RWPE2 (cell line): ENCODE results near the gene SHBG.
"Not testable (repeated sequence)": the region's sequence is repeated elsewhere in the genome, so short reads cannot be mapped to it uniquely, and the experiment has no call there.

Source experiments
- ATAC-seq: fragments of 200-7000 bp; cut with Tn5 transposase; 3 replicates; pipeline ENCODE4 v1.9.1; 2021; ENCODE audit warnings: low read depth
- DNase-seq: peaks from one replicate; pipeline ENCODE4 v3.0.0-alpha.2; 2020; ENCODE audit warnings: low spot score
- H3K27ac ChIP-seq: fragments of 450-650 bp; 2 replicates; pipeline ENCODE4 v1.5.1; 2017; ENCODE audit warnings: mild to moderate bottlenecking; ENCODE audit not compliant: poor library complexity, severe bottlenecking
- H3K27me3 ChIP-seq: fragments of 250-450 bp; sonication (Bioruptor Pico); 2 replicates; pipeline ENCODE4 v1.5.1; 2021; ENCODE audit warnings: mild to moderate bottlenecking, moderate library complexity; ENCODE audit not compliant: insufficient read depth, poor library complexity, severe bottlenecking
- H3K36me3 ChIP-seq: fragments of 250-450 bp; sonication (Bioruptor Pico); 2 replicates; pipeline ENCODE4 v1.5.1; 2020; ENCODE audit warnings: low read depth, mild to moderate bottlenecking, moderate library complexity
- H3K4me1 ChIP-seq: fragments of 250-450 bp; sonication (Bioruptor Pico); 2 replicates; pipeline ENCODE4 v1.5.1; 2021; ENCODE audit warnings: mild to moderate bottlenecking, moderate library complexity; ENCODE audit not compliant: insufficient read depth, poor library complexity, severe bottlenecking
- H3K4me3 ChIP-seq: fragments of 250-450 bp; sonication (Bioruptor Pico); 2 replicates; pipeline ENCODE4 v1.5.1; 2021; ENCODE audit warnings: mild to moderate bottlenecking, moderate library complexity; ENCODE audit not compliant: severe bottlenecking
- H3K9me3 ChIP-seq: fragments of 250-450 bp; sonication (Bioruptor Pico); 2 replicates; pipeline ENCODE4 v1.5.1; 2021; ENCODE audit warnings: mild to moderate bottlenecking, moderate library complexity; ENCODE audit not compliant: severe bottlenecking
- TF ChIP-seq, protein P1 (sequence below): fragments of 450-650 bp; IDR thresholded peaks from one replicate; pipeline ENCODE4 v1.5.1; 2017; ENCODE audit warnings: mild to moderate bottlenecking, moderate library complexity; ENCODE audit not compliant: poor library complexity, severe bottlenecking

Gene SHBG

DNA sequence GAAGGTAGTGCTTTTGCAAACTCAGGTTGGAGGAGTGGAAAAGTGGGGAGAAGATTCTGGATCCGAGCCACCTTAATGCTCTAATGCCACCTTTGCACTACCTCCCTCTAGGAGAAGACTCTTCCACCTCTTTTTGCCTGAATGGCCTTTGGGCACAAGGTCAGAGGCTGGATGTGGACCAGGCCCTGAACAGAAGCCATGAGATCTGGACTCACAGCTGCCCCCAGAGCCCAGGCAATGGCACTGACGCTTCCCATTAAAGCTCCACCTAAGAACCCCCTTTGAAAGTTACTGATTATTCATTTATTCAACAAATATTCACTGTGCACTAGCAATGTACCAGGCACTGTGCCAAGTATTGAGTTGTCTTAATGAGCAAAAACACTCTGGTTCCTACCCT lies 3.2 kb downstream of the SHBG start:
- ATAC-seq (no peak), DNase-seq (no peak)
- TF ChIP-seq, protein P1, sequence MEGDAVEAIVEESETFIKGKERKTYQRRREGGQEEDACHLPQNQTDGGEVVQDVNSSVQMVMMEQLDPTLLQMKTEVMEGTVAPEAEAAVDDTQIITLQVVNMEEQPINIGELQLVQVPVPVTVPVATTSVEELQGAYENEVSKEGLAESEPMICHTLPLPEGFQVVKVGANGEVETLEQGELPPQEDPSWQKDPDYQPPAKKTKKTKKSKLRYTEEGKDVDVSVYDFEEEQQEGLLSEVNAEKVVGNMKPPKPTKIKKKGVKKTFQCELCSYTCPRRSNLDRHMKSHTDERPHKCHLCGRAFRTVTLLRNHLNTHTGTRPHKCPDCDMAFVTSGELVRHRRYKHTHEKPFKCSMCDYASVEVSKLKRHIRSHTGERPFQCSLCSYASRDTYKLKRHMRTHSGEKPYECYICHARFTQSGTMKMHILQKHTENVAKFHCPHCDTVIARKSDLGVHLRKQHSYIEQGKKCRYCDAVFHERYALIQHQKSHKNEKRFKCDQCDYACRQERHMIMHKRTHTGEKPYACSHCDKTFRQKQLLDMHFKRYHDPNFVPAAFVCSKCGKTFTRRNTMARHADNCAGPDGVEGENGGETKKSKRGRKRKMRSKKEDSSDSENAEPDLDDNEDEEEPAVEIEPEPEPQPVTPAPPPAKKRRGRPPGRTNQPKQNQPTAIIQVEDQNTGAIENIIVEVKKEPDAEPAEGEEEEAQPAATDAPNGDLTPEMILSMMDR, result no peak
- Histone ChIP-seq H3K27ac (no peak overlapping the region), H3K27me3 (no peaks in the 10 kb centered on the region), H3K36me3 (no peaks in the 10 kb centered on the region), H3K9me3 (no peaks in the 10 kb centered on the region), H3K4me1 (no peaks in the 10 kb centered on the region), H3K4me3 (no peak overlapping the region)

DNA sequence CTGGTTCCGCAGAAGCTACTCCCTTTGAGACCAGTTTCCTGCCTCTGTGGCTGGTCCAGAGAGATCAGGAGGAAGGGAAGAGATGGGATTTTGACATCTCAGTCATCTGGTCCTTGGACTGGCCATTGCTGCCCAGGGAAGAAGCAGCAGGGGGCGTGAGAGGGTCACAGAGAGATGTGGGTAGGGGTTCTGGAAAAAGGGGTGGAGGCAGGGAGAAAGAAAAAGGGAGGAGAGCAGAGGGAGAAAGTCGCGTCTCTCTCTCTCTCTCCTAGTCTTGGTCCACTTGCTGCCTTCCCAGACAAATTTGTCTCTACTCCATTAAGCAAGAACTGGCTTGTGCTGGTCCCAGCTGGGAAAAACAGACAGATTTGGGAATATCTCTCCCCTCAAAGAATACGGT lies 4.4 kb downstream of the SHBG start:
- TF ChIP-seq, protein P1, result peak; percentile 24
- no peak for DNase-seq

DNA sequence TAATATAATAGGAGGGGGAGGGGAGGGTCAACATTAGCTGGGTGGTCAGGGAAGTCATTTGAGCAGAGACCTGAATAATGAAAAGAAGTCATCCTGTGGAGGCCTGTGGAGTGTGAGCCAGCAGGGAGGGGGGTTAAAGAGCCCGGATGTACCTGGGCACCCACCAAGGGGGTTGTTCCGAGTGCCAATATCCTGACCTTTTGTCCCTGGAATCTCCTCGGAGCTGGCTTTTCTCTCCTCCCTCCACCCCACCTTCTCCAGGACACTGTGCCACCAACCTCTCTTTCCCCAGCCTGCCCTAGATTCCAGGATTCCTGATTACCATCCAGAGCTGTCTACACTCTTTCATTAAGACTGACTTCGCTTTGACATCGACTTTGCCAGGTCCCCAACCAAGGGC lies 6.2 kb downstream of the SHBG start:
- ATAC-seq (no peak), DNase-seq (no peak)
- Histone ChIP-seq H3K27ac (no peak overlapping the region), H3K4me1 (no peaks in the 10 kb centered on the region), H3K9me3 (no peaks in the 10 kb centered on the region), H3K36me3 (no peaks in the 10 kb centered on the region), H3K4me3 (no peak overlapping the region), H3K27me3 (no peaks in the 10 kb centered on the region)
- TF ChIP-seq, protein P1, result no peak

More for the DNA sequence above, 4.4 kb downstream of the SHBG start:
- Histone ChIP-seq H3K9me3 (no peaks in the 10 kb centered on the region), H3K4me3 (no peak overlapping the region), H3K27me3 (no peaks in the 10 kb centered on the region), H3K4me1 (no peaks in the 10 kb centered on the region), H3K27ac (no peak overlapping the region), H3K36me3 (no peaks in the 10 kb centered on the region)
- ATAC-seq, result no peak

DNA sequence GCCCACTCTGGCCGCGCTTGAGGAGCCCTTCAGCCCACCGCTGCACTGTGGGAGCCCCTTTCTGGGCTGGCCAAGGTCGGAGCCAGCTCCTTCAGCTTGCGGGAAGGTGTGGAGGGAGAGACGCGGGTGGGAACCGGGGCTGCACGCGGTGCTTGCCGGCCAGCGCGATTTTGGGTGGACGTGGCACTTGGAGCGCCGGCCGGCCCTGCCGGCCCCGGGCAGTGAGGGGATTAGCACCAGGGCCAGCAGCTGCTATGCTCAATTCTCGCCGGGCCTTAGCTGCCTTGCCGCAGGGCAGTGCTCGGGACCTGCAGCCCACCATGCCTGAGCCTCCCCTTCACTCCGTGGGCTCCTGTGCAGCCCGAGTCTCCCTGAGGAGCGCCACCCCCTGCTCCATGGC lies 10.8 kb downstream of the SHBG start:
- H3K9me3 ChIP-seq, result no peaks in the 10 kb centered on the region
- no peak for ATAC-seq
- H3K27me3 ChIP-seq, result no peaks in the 10 kb centered on the region
- no peak overlapping the region for H3K27ac ChIP-seq
- TF ChIP-seq, protein P1, result no peak
- H3K36me3 ChIP-seq, result no peaks in the 10 kb centered on the region
- H3K4me1 ChIP-seq, result no peaks in the 10 kb centered on the region
- no peak overlapping the region for H3K4me3 ChIP-seq
- DNase-seq, result no peak

DNA sequence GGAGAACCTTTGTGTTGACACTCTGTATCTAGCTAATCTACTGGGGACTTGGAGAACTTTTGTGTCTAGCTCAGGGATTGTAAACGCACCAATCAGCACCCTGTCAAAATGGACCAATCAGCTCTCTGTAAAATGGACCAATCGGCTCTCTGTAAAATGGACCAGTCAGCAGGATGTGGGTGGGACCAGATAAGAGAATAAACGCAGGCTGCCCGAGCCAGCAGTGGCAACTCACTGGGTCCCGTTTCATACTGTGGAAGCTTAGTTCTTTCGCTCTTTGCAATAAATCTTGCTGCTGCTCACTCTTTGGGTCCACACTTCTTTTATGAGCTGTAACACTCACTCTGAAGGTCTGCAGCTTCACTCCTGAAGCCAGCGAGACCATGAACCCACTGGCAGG lies 11.7 kb downstream of the SHBG start:
- H3K36me3 ChIP-seq, H3K4me1 ChIP-seq, H3K27me3 ChIP-seq, H3K4me3 ChIP-seq, H3K27ac ChIP-seq, DNase-seq, ATAC-seq, H3K9me3 ChIP-seq: not testable (repeated sequence)
